H7 (cell line): ENCODE results near the gene C1GALT1C1L. TPM values are rescaled to one million over a fixed set of nuclear protein-coding genes. Genes with fewer than 3 reads are reported as not detected.

Source experiments
- DNase-seq: peaks from one replicate; pipeline ENCODE4 v3.0.0; 2012
- H3K27me3 ChIP-seq: 2 replicates; pipeline ENCODE4 v1.6.0; 2011; ENCODE audit warnings: mild to moderate bottlenecking, low read length; ENCODE audit not compliant: control insufficient read depth, insufficient read depth
- H3K36me3 ChIP-seq: replicated peaks from 2 replicates; pipeline ENCODE4 v1.5.1; 2011; ENCODE audit warnings: low read length; ENCODE audit not compliant: control insufficient read depth, insufficient read depth
- H3K4me3 ChIP-seq: 2 replicates; pipeline ENCODE4 v1.5.1; 2011; ENCODE audit warnings: low read depth, mild to moderate bottlenecking, control low read depth, low read length, moderate library complexity; ENCODE audit not compliant: insufficient read depth
- total RNA-seq: library from RNA; depleted of rRNA; stranded (reverse); fragments of >200 nt; shearing (Covaris generic); gene quantifications from 2 replicates; pipeline ENCODE4 v1.2.3, GENCODE V29; 2014; rRNA removed

Gene C1GALT1C1L
- total RNA-seq = not detected in 2 replicates

DNA sequence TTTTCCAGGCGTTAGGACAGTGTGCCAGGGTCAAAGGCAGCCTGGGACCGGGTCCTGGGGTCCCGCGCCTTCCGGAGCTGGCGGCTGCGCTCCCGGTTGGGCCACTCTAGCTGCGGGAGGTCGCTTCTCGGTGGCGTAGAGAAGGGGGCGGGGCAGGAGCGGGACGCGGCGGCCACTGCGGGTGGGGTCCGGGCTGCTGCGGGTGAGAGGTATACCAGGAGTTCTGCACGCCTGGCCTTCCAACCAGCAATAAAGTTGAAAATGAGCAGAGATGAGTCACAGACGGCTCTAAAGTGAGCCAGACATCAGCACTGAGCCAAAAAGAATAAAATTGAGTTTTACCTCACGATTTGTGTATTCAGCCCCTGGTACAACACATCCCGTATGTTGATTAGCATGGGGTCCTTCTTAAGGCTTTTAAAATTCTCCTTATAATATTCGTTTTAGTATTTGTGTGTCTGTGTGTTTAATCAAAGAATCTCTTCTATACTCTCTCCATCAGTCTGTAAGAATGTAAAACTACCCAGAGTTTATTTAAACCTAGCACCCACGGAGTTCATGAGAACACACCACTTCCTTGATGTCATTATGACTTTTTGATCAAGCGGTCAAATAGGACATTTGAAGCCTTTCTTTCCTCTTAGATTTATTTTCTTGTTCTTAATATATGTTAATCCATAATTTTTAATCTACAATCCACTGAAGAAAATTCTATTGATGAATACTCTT is at the start of gene C1GALT1C1L:
TSS of gene C1GALT1C1L (minus strand) at position 108 of the 729 bp plus-strand sequence. CDS start at position 1, 107 bp downstream.
- no peak within 1 kb of the TSS for H3K4me3 ChIP-seq
- no peaks in the 10 kb centered on the region for H3K36me3 ChIP-seq
- no peaks in the 10 kb centered on the region for H3K27me3 ChIP-seq
- DNase-seq = peak; percentile 17

DNA sequence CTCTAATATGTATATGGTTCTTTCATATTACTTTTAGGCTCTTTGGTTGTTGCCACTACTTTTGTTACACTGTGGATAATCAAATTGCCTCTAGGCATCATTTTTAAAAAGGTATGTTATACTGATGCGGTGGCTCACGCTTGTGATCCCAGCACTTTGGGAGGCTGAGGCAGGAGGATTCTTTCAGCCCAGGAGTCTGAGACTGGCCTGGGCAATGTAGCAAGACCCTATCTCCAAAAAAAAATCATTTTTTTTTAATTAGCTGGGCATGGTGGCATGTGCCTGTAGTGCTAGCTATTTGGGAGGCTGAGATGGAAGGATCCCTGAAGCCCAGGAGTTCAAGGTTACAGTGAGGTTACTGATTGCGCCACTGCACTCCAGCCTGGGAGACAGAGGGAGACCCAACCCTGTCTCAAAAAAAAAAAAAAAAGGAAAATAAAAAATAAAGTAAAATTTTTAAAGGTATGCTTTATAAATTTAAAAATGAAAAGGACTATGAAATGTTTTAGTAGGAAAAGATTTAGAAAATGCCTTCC is 49.5 kb upstream of the C1GALT1C1L start:
- Histone ChIP-seq H3K36me3 (no peaks in the 10 kb centered on the region), H3K27me3 (no peaks in the 10 kb centered on the region), H3K4me3 (no peak overlapping the region)
- no peak for DNase-seq

DNA sequence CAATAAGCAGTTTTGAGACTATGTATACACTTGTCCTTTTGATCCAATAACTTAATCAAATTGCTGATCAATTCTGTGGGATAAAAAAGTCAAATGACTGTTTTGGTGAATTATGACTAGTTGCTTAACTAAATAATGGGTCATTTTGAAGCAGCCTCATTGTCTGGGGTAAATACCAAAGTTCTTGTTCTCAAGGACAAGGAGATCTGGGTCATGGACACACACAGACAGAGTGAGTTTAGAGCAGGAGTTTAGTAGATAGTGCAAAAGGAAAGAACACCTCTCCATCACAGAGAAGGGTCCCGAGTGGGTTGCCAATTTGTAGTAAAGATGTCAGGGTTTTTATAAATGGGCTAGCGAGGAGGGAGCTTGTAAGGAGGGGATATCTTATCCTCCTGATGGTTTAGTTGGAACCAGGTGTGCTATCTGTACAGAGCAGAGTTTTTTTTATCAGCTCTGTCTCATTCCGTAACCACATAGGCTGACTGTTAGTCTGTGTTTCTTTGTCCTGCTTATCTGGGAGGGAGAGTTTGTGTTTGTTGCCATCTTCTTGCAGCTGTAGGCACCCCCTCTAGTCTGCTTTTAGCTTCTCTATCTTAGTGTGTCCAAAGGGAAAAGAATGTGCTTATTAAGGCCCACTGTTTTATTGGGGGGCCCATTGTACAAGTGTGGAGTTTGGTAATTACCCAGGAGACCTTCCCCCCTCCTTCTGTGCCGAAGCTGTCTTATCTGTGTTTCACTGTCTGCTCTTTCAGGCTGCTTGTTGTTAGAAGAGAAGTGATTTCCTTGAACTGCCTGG is 48.7 kb upstream of the C1GALT1C1L start:
- no peak overlapping the region for H3K4me3 ChIP-seq

DNA sequence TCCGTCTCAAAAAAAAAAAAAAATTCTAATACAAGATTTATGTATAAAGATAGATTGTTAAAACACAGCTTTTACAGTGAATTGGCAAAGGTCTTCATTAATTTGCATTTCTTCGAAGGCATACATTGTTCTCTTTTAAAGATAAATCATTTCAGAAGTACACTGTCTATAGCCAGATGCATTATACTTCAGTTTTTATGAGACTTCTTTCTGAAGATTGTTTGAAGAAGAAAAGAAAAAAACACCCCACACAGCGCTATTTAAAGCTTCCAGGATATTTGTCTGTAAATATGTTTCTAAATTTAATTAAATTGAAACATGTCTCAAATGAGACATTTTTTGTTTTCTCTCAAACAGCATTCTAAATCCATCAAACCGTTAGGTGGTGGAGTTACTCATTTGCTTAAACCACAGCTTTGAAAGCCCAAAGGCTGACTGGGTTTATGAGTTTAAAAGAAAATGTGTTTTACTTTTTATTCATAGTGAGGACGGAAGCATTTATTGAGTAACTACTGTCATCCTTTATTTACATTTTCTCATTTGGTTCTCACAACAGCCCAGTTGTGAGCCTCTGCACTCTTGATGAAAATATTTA is 42.4 kb upstream of the C1GALT1C1L start:
- no peaks in the 10 kb centered on the region for H3K27me3 ChIP-seq
- no peak overlapping the region for H3K4me3 ChIP-seq
- no peaks in the 10 kb centered on the region for H3K36me3 ChIP-seq
- no peak for DNase-seq

More for the DNA sequence above, 48.7 kb upstream of the C1GALT1C1L start:
- no peak for DNase-seq
- H3K36me3 ChIP-seq = no peaks in the 10 kb centered on the region
- H3K27me3 ChIP-seq = no peaks in the 10 kb centered on the region

DNA sequence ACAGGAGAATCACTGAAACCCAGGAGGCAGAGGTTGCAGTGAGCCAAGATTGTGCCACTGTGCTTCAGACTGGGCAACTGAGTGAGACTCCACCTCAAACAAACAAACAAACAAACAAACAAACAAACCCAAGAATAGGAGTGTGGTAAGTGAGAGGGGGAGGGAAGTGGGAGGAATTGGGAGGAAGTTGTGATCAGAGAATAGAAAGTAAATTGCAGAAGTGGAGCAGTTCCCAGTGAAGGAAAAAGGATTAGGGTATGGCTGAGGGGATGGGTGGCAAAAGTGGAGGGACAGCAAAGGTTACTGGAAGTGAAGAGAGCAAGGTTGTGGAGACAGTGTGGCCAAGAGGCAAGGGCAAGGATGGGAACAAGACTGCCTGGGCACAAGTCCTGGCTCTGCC is 41.1 kb upstream of the C1GALT1C1L start:
- Histone ChIP-seq H3K4me3 (no peak overlapping the region), H3K36me3 (no peaks in the 10 kb centered on the region), H3K27me3 (no peaks in the 10 kb centered on the region)
- no peak for DNase-seq

DNA sequence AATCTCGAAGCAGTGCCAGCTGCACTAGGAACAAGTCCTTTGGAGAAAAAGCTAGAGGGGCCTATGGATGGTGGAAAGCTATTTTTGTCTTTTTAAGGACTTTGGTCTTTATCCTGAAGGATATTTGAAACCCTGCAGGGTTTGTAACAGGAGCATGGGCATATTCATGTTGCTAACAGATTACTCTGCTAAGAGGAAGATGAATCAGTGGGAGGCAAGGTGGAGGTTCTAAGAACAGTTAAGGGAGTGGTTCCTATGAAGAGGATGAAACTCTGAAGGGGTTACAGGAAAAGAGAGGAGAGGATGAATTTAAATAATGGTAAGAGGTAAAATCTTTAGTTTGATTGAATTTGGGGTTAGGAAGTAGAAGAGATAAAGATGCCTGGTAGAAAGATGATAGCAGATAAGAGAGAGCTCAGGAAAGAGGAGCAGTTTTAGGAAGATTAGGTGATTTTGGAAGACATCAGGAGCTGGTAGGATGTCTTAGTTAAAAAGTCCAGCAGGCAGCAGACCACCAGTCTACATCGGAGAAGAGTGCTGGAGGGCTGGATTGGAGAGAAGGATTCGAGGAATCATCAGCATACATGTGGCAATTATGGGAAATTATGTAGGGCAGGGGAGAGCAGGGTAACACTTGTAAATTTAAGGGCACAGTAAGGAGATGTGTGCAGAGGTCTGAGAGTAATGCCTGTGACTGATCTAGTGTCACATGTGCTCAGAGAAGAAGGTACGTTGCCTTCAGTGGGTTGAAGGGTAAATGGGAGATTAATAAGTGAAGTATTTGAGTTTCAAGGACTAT is 39.3 kb upstream of the C1GALT1C1L start:
- no peaks in the 10 kb centered on the region for H3K36me3 ChIP-seq
- H3K27me3 ChIP-seq = no peaks in the 10 kb centered on the region
- no peak for DNase-seq
- H3K4me3 ChIP-seq = no peak overlapping the region

DNA sequence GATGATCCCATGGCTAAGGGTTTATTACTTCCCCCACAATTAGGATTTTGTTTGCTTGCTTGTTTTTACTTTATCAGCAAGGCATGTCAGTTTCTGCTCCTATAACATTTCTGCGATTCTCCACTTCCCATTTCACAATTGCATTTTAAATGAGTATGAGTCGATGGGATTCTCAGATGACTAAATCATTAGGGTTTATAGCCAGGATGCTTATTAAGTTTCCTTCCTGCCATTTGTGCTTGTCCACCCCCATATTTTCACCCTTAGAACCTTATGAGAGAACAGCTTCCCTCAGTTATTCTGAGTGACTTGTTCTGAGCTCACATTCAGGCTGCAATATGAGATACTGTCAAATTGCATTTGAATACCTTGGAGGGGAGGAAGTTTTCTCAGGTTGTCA is 37.9 kb upstream of the C1GALT1C1L start:
- H3K4me3 ChIP-seq = no peak overlapping the region
- DNase-seq = no peak
- H3K36me3 ChIP-seq = no peaks in the 10 kb centered on the region
- no peaks in the 10 kb centered on the region for H3K27me3 ChIP-seq

DNA sequence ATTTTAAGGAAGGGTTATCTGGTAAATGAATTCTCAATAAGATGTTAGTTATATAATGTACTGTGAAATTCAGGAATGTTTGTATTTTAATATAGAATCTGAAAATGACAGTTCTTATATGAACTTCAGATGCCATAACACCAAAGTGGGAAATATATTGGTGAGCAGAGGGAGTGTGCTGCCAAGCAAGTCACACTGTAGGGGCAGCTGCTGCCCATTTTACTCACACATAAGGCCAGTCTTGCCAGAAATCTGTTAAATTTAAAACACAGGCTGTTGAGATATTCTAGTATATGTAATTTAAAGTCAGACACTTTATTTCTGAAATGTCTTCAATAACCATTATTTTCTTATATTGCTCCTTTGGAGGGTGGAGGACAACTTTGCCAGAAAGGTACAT is 34.6 kb upstream of the C1GALT1C1L start:
- H3K4me3 ChIP-seq = no peak overlapping the region
- no peaks in the 10 kb centered on the region for H3K36me3 ChIP-seq
- no peaks in the 10 kb centered on the region for H3K27me3 ChIP-seq
- DNase-seq = no peak

DNA sequence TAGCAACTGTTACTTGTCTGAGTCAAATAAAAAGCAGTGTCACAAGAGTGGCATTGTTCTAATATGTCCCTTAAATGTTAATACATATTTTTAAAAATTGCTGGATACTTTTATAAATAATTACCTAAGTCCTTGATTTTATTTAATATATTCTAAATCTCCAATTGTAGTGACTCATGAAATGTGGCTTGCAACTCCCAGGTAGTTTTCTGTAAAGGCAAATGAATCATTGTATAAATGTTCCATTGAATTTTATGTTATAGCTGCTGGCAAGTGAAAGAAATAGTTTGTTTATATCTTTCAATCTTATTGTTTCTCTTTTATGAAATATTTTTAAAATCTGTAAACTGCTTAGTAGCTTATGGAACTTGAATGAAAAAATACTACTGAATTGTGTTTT is 32.7 kb upstream of the C1GALT1C1L start:
- DNase-seq = no peak
- Histone ChIP-seq H3K36me3 (no peaks in the 10 kb centered on the region), H3K27me3 (no peaks in the 10 kb centered on the region), H3K4me3 (no peak overlapping the region)

DNA sequence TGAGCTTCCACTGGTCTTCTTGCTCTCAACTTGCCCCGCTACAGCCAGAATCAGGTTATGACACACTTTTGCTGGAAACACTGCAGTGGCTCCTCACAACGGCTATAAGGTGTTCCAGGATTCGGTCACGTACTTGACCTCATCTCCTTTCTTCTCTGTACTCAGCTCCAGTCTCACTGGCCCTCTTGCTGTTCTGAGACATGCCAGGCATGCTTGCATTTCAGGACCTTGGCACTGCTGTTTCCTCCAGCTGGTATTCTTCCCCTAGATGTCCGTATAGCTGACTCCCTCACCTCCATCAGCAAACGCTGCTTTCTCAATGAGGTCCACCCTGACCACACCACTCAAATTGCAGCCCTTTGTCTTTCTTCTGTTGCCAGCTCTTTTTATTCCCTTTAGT is 31.9 kb upstream of the C1GALT1C1L start:
- DNase-seq = peak; percentile 13
- no peaks in the 10 kb centered on the region for H3K27me3 ChIP-seq
- no peak overlapping the region for H3K4me3 ChIP-seq
- no peaks in the 10 kb centered on the region for H3K36me3 ChIP-seq

DNA sequence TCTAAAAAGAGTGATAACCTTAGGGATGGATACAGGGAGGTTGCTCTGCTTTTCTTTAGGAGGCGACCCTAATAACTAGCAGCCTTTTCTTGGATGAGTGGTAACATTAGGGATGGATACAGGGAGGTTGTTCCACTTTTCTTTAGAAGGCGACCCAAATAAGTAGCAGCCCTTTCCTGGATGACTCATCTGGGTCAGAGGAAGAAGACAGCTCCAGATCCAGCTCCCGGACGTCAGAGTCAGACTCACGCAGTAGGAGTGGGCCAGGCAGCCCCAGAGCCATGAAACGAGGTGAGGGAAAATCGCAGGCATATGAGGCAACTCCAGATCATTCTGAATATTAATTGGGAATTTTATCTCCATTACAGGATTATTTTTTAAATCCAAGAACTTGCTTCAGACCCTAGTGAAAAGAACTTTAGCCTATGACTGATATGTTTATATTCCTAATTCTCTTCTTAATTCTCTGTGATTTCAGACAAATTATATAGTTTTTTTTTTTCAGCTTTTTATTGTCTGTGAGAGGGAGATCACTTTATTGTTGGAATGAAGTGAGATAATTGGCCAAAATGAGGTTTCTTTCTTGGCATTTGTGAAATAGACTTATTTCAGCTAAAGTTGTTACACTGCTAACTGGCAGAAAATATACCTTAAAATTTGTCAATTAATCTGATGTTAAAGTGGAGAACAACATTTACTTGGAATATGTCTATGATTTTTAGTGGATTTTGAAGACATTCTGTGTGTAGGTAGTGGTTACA is 31.2 kb upstream of the C1GALT1C1L start:
- Histone ChIP-seq H3K27me3 (no peaks in the 10 kb centered on the region), H3K36me3 (no peaks in the 10 kb centered on the region), H3K4me3 (no peak overlapping the region)
- no peak for DNase-seq

DNA sequence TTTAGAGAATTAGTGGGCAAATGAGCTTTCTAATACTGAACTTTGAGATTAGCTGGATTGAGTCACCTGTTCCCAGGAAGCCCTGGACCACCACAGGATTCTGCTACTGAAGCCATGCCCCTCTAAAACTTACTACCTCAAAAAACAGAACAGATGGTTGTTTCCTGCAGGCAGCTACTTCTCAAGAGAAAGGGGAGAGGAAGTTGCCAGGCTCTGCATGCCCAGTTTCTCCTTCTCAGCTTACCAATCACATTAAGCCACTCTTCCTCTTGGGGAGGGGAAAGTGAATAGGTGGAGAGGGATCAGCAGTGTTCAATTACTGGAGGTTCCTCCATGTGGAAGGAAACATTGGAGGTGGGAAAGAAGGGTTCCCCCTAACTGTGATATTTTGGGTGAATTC is 24.9 kb upstream of the C1GALT1C1L start:
- Histone ChIP-seq H3K4me3 (no peak overlapping the region), H3K36me3 (no peaks in the 10 kb centered on the region), H3K27me3 (no peaks in the 10 kb centered on the region)
- DNase-seq = no peak

DNA sequence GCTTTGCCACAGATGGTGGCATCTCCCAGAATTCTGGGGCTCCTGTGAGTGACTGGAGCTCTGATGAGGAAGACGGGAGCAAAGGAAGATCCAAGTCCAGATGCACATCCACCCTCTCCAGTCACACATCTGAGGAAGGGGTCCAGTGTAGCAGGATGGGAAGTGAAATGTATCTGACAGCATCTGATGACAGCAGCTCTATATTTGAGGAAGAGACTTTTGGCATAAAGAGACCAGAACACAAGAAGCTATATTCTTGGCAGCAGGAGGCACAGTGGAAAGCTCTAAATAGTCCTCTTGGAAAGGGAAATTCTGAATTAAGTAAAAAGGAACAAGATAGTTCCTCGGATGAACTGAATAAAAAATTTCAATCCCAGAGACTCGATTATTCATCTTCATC is 23.5 kb upstream of the C1GALT1C1L start:
- DNase-seq = no peak
- H3K36me3 ChIP-seq = no peaks in the 10 kb centered on the region
- H3K4me3 ChIP-seq = no peak overlapping the region
- no peaks in the 10 kb centered on the region for H3K27me3 ChIP-seq
